C4-2B (cell line): ENCODE data around the gene MID1.

Experiments used
- H3K27ac ChIP-seq: fragments of 450-650 bp; 2 replicates; pipeline ENCODE4 v1.5.1; 2017
- ZFX ChIP-seq: fragments of 450-650 bp; IDR thresholded peaks from 2 replicates; pipeline ENCODE4 v1.6.1; 2017
- TF ChIP-seq, protein P1 (sequence below): fragments of 450-650 bp; conservative IDR thresholded peaks from 2 replicates; pipeline ENCODE4 v1.5.1; 2017; ENCODE audit warnings: mild to moderate bottlenecking

MID1 gene

GRCh38 chrX:10427249-10427648, 193.1 kb downstream of the MID1 start:
- no peak overlapping the region for H3K27ac ChIP-seq
- TF ChIP-seq ZFX = no peak
- TF ChIP-seq, protein P1, sequence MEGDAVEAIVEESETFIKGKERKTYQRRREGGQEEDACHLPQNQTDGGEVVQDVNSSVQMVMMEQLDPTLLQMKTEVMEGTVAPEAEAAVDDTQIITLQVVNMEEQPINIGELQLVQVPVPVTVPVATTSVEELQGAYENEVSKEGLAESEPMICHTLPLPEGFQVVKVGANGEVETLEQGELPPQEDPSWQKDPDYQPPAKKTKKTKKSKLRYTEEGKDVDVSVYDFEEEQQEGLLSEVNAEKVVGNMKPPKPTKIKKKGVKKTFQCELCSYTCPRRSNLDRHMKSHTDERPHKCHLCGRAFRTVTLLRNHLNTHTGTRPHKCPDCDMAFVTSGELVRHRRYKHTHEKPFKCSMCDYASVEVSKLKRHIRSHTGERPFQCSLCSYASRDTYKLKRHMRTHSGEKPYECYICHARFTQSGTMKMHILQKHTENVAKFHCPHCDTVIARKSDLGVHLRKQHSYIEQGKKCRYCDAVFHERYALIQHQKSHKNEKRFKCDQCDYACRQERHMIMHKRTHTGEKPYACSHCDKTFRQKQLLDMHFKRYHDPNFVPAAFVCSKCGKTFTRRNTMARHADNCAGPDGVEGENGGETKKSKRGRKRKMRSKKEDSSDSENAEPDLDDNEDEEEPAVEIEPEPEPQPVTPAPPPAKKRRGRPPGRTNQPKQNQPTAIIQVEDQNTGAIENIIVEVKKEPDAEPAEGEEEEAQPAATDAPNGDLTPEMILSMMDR = no peak

GRCh38 chrX:10423716-10424115, 196.7 kb downstream of the MID1 start:
- H3K27ac ChIP-seq = no peak overlapping the region
- TF ChIP-seq ZFX = no peak
- TF ChIP-seq, protein P1 = no peak

DNA sequence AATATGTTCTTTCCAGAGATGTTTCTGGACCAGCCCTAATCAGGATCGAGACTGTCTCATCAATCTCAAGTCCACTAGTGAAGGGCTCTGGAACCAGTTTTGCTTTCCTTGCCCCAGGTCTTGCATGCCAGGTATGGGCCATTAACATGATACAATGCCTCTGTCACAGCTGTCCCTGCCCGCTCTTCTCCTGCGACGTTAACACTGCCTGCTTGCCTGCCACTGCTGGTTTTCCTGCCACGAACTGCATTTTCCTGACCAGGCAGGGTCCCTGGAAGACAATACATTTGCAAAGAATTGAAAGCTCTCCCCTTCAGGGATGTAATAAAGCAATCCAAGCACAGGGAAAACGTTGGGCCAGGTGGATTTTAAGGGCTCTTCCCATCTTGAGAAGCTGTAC, 200.3 kb downstream of the MID1 start:
- no peak for TF ChIP-seq ZFX
- TF ChIP-seq, protein P1 = no peak
- H3K27ac ChIP-seq = no peak overlapping the region

- TF ChIP-seq ZFX = no peak
- TF ChIP-seq, protein P1 = no peak
Measured at GRCh38 chrX:10416424-10416823, 204.0 kb downstream of the MID1 start.

GRCh38 chrX:10415306-10416001, 204.9 kb downstream of the MID1 start:
- TF ChIP-seq, protein P1 = no peak
- TF ChIP-seq ZFX = no peak
- H3K27ac ChIP-seq = no peak overlapping the region

More at GRCh38 chrX:10416424-10416823, 204.0 kb downstream of the MID1 start:
- no peak overlapping the region for H3K27ac ChIP-seq

DNA sequence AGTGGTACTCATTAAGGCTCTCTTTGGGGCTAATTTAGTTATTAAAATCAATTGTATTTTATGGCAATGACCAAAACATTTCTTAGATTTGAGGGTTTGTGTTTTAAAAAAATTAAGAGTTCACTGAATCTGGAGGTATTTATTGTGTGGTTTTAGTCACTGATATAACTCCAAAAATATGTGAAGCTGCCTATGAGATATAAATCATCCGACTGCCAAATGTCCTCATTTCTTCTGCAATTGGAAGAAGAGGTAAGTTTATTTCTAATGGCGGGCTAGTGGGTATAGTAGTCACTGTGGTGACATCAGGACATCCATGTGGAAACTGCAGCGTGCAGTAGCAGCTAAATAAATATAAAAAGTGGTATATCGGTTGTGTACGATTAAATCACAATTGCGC, 205.5 kb downstream of the MID1 start:
- H3K27ac ChIP-seq = no peak overlapping the region
- TF ChIP-seq ZFX = no peak
- TF ChIP-seq, protein P1 = no peak

DNA sequence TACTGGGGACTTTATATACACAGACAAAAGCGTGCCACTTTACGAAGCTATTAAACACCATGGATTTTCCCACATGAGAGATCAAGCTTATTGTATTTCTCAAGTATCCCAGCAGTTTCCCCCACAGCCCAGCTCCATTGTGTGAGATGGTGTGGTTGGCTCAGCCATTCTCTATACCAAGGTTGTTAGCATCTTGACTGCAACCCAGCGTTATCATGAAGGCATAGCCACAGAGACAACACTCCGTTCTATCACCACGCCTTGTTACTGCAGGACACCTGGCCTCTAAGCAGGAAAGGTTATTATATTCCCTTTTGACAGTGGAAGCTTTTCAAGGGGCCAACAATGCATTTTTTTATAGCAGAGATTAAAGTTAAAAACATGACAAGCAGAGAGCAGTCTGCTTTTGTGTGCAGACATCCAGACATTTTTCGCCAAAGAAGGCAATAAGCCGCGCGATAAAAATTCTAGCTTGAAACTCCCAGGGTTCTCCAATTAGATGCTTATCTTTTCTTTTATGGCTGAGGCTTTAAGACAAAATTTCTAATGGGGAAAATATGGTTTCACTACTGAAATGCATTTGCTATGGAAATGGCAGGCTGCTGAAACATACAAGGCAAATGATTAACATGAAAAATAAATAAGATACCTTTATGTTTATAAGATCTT, 206.1 kb downstream of the MID1 start:
- no peak for TF ChIP-seq ZFX
- TF ChIP-seq, protein P1 = no peak

More for the DNA sequence above, 206.1 kb downstream of the MID1 start:
- H3K27ac ChIP-seq = no peak overlapping the region
